DOHH2 (cell line): ENCODE data around the gene PECR.

Source experiments
- H3F3A ChIP-seq: fragments of 200-600 bp; sonication (generic), shearing (Covaris generic); 2 replicates; pipeline ENCODE4 v1.6.0; 2016; ENCODE audit warnings: antibody characterized with exemption, mild to moderate bottlenecking; ENCODE audit not compliant: control insufficient read depth, insufficient read depth
- H3K27ac ChIP-seq: fragments of 200-600 bp; sonication (generic); 2 replicates; pipeline ENCODE4 v1.5.1; 2014; ENCODE audit warnings: low read depth, mild to moderate bottlenecking, low read length, moderate library complexity
- H3K27me3 ChIP-seq: fragments of 200-600 bp; sonication (generic); 2 replicates; pipeline ENCODE4 v1.6.1; 2014; ENCODE audit warnings: mild to moderate bottlenecking, low read length, mixed read lengths; ENCODE audit not compliant: control insufficient read depth
- H3K36me3 ChIP-seq: fragments of 200-600 bp; sonication (generic); 2 replicates; pipeline ENCODE4 v1.6.1; 2014; ENCODE audit warnings: mild to moderate bottlenecking, low read length, moderate library complexity, mixed read lengths; ENCODE audit not compliant: control insufficient read depth
- H3K4me1 ChIP-seq: fragments of 200-600 bp; sonication (generic); 2 replicates; pipeline ENCODE4 v1.6.1; 2014; ENCODE audit warnings: mild to moderate bottlenecking, low read length, mixed read lengths; ENCODE audit not compliant: control insufficient read depth
- H3K4me2 ChIP-seq: fragments of 200-600 bp; sonication (generic); 2 replicates; pipeline ENCODE4 v1.6.0; 2014; ENCODE audit warnings: mild to moderate bottlenecking, low read length, moderate library complexity
- H3K4me3 ChIP-seq: fragments of 200-600 bp; sonication (generic); 2 replicates; pipeline ENCODE4 v1.5.1; 2014; ENCODE audit warnings: mild to moderate bottlenecking, low read length, mixed read lengths
- H3K79me2 ChIP-seq: fragments of 200-600 bp; sonication (generic); 2 replicates; pipeline ENCODE4 v1.6.1; 2014; ENCODE audit warnings: mild to moderate bottlenecking, low read length, mixed read lengths; ENCODE audit not compliant: control insufficient read depth
- H3K9me2 ChIP-seq: fragments of 200-600 bp; sonication (generic); replicated peaks from 2 replicates; pipeline ENCODE4 v1.6.1; 2014; ENCODE audit warnings: mild to moderate bottlenecking, low read length, mixed read lengths; ENCODE audit not compliant: control insufficient read depth
- H3K9me3 ChIP-seq: fragments of 200-600 bp; sonication (generic); 2 replicates; pipeline ENCODE4 v1.6.1; 2014; ENCODE audit warnings: antibody characterized with exemption, low read length, mixed read lengths; ENCODE audit not compliant: control insufficient read depth, insufficient read depth
- H4K20me1 ChIP-seq: fragments of 200-600 bp; sonication (generic); 2 replicates; pipeline ENCODE4 v1.6.0; 2014; ENCODE audit warnings: low read depth, mild to moderate bottlenecking, antibody characterized with exemption, low read length, moderate library complexity; ENCODE audit not compliant: control insufficient read depth, insufficient read depth
- CTCF ChIP-seq: fragments of 200-600 bp; sonication (generic); IDR thresholded peaks from one replicate; pipeline ENCODE4 v1.5.1; 2014; ENCODE audit warnings: antibody characterized with exemption, mild to moderate bottlenecking, low read depth, low read length; ENCODE audit not compliant: poor library complexity, severe bottlenecking
- EZH2phosphoT487 ChIP-seq: fragments of 200-600 bp; sonication (generic); IDR thresholded peaks from 2 replicates; pipeline ENCODE4 v1.6.1; 2017; ENCODE audit warnings: borderline replicate concordance, mild to moderate bottlenecking, antibody characterized with exemption, low read length, moderate library complexity, mixed read lengths

The PECR gene

GRCh38 chr2:216074380-216074779 is 7.2 kb downstream of the PECR start:
- no peaks in the 10 kb centered on the region for H3K4me1 ChIP-seq
- no peak overlapping the region for H3K27ac ChIP-seq
- no peaks in the 10 kb centered on the region for H3K79me2 ChIP-seq
- no peak overlapping the region for H3K4me3 ChIP-seq
- peaks cover 3% of the 10 kb centered on the region; the same call in 1 of the 2 replicates for H3K27me3 ChIP-seq
- H4K20me1 ChIP-seq: no peaks in the 10 kb centered on the region
- no peak overlapping the region for H3K4me2 ChIP-seq
- no peaks in the 10 kb centered on the region for H3F3A ChIP-seq
- no peaks in the 10 kb centered on the region for H3K36me3 ChIP-seq
- no peaks in the 10 kb centered on the region for H3K9me2 ChIP-seq
- TF ChIP-seq CTCF (no peak), EZH2phosphoT487 (no peak)
- no peaks in the 10 kb centered on the region for H3K9me3 ChIP-seq

GRCh38 chr2:216073773-216074172 is 7.8 kb downstream of the PECR start:
- TF ChIP-seq CTCF (no peak), EZH2phosphoT487 (no peak)
- Histone ChIP-seq H3K4me3 (no peak overlapping the region), H3K4me2 (no peak overlapping the region), H3K9me3 (no peaks in the 10 kb centered on the region), H4K20me1 (no peaks in the 10 kb centered on the region), H3K79me2 (no peaks in the 10 kb centered on the region), H3F3A (no peaks in the 10 kb centered on the region), H3K9me2 (no peaks in the 10 kb centered on the region), H3K27ac (no peak overlapping the region), H3K27me3 (peaks cover 3% of the 10 kb centered on the region; the same call in 1 of the 2 replicates), H3K4me1 (no peaks in the 10 kb centered on the region), H3K36me3 (no peaks in the 10 kb centered on the region)

DNA sequence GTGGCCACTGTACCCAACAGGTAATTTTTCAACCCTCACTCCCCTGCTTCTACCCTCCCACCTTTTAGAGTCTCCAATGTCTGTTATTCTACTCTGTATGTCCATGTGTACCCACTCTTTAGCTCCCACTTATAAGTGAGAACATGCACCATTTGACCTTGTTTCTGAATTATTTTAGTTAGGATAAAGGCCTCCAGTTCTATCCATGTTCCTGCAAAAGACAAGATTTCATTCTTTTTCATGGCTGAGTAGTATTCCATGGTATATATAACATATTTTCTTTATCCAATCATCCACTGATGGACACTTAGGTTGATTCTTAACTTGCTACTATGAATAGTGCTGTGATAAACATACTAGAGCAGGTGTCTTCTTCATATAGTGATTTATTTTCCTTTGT is 9.1 kb downstream of the PECR start:
- no peaks in the 10 kb centered on the region for H3K79me2 ChIP-seq
- no peaks in the 10 kb centered on the region for H3K4me1 ChIP-seq
- TF ChIP-seq CTCF (no peak), EZH2phosphoT487 (no peak)
- no peaks in the 10 kb centered on the region for H3K36me3 ChIP-seq
- H4K20me1 ChIP-seq: no peaks in the 10 kb centered on the region
- peaks cover 3% of the 10 kb centered on the region; the same call in 1 of the 2 replicates for H3K27me3 ChIP-seq
- H3K27ac ChIP-seq: no peak overlapping the region
- H3K4me3 ChIP-seq: no peak overlapping the region
- H3F3A ChIP-seq: no peaks in the 10 kb centered on the region
- no peak overlapping the region for H3K4me2 ChIP-seq
- no peaks in the 10 kb centered on the region for H3K9me2 ChIP-seq
- no peaks in the 10 kb centered on the region for H3K9me3 ChIP-seq
